Liver (tissue), 9 donors: ENCODE results near the gene IRF2BP2. TPM values are rescaled to one million over a fixed set of nuclear protein-coding genes. Genes with fewer than 3 reads are reported as not detected.

Experiments
- DNase-seq: peaks from one replicate; pipeline ENCODE4 v3.0.0-alpha.2; 2017; ENCODE audit warnings: low spot score
- H3K27ac ChIP-seq, 2 donors: one replicate each; pipeline ENCODE4 v1.7.0; 2013; ENCODE audit warnings: inconsistent platforms in 2 of 2, low read length in 2 of 2, control low read depth in 1 of 2, low read depth in 1 of 2, mild to moderate bottlenecking in 1 of 2
- H3K27me3 ChIP-seq, 4 donors: one replicate each; pipeline versions ENCODE4 v1.6.1 to v1.7.0; 2013; ENCODE audit warnings: low read length in 3 of 4, inconsistent platforms in 1 of 4, mild to moderate bottlenecking in 1 of 4, moderate library complexity in 1 of 4; ENCODE audit not compliant: control insufficient read depth in 4 of 4, insufficient read depth in 4 of 4
- H3K36me3 ChIP-seq, 4 donors: one replicate each; pipeline versions ENCODE4 v1.6.1 to v1.7.0; 2013; ENCODE audit warnings: low read length in 3 of 4, mild to moderate bottlenecking in 3 of 4, low read depth in 1 of 4, moderate library complexity in 1 of 4; ENCODE audit not compliant: control insufficient read depth in 4 of 4, insufficient read depth in 3 of 4
- H3K4me1 ChIP-seq, 4 donors: one replicate each; pipeline versions ENCODE4 v1.6.1 to v1.7.0; 2013; ENCODE audit warnings: low read length in 3 of 4, mild to moderate bottlenecking in 3 of 4, moderate library complexity in 1 of 4; ENCODE audit not compliant: control insufficient read depth in 4 of 4, insufficient read depth in 4 of 4
- H3K4me3 ChIP-seq, 3 donors: one replicate each; pipeline versions ENCODE4 v1.6.1 to v1.7.0; 2013; ENCODE audit warnings: low read length in 3 of 3, control low read depth in 1 of 3, low read depth in 1 of 3, mild to moderate bottlenecking in 1 of 3
- H3K9ac ChIP-seq, 2 donors: one replicate each; pipeline ENCODE4 v1.7.0; 2013; ENCODE audit warnings: low read length in 2 of 2, mild to moderate bottlenecking in 2 of 2, moderate library complexity in 2 of 2, control low read depth in 1 of 2, low read depth in 1 of 2
- H3K9me3 ChIP-seq, 4 donors: one replicate each; pipeline versions ENCODE4 v1.6.1 to v1.7.0; 2013; ENCODE audit warnings: low read length in 3 of 4; ENCODE audit not compliant: control insufficient read depth in 4 of 4
- EGR1 ChIP-seq, 2 donors: IDR thresholded peaks; 2 replicates each; pipeline ENCODE4 v1.6.1; 2016 to 2018; ENCODE audit warnings: antibody characterized with exemption in 2 of 2, low read depth in 2 of 2
- FOXA1 ChIP-seq: IDR thresholded peaks from 2 replicates; pipeline ENCODE4 v1.6.1; 2016; ENCODE audit warnings: antibody characterized with exemption
- FOXA2 ChIP-seq: IDR thresholded peaks from 2 replicates; pipeline ENCODE4 v1.6.1; 2016; ENCODE audit warnings: antibody characterized with exemption
- HNF4A ChIP-seq, 2 donors: conservative IDR thresholded peaks; 2 replicates each; pipeline ENCODE4 v1.6.1; 2016; ENCODE audit warnings: antibody characterized with exemption in 2 of 2, mild to moderate bottlenecking in 2 of 2
- HNF4G ChIP-seq: IDR thresholded peaks from 2 replicates; pipeline ENCODE4 v1.6.1; 2016; ENCODE audit warnings: antibody characterized with exemption
- NR2F2 ChIP-seq: IDR thresholded peaks from 2 replicates; pipeline ENCODE4 v1.6.1; 2016; ENCODE audit warnings: antibody characterized with exemption
- RXRA ChIP-seq, 2 donors: IDR thresholded peaks; 2 replicates each; pipeline ENCODE4 v1.6.1; 2017 to 2018; ENCODE audit warnings: antibody characterized with exemption in 2 of 2, mild to moderate bottlenecking in 1 of 2
- SP1 ChIP-seq: IDR thresholded peaks from 2 replicates; pipeline ENCODE4 v1.6.1; 2018; ENCODE audit warnings: antibody characterized with exemption, mild to moderate bottlenecking
- WGBS: extraction: QIAGEN DNeasy Blood & Tissue Kit; methylation state at CpG from one replicate; pipeline ENCODE4 v1.1.7; 2013; 5-methylcytosine and 5-hydroxymethylcytosine counted together
- polyA plus RNA-seq, 2 donors: library from polyadenylated mRNA; stranded (reverse) in 1 of 2; unstranded in 1 of 2; fragments of 200-250 nt in 1 of 2; fragments of >200 nt in 1 of 2; fragmentation: Nextera tagmentation in 1 of 2; extraction: Ambion mirVana in 1 of 2; gene quantifications; one replicate each; pipeline versions ENCODE4 v1.2.1 to v1.2.3, GENCODE V29; 2013 to 2015
- total RNA-seq, 2 donors: library from RNA; depleted of rRNA; stranded (reverse); fragments of >200 nt; gene quantifications; one replicate each; pipeline ENCODE4 v1.2.3, GENCODE V29; 2014
- TF ChIP-seq, protein P1 (sequence below): fragments of 150-350 bp; IDR thresholded peaks from 2 replicates; pipeline ENCODE4 v1.5.1; 2017; ENCODE audit warnings: improper control_type of control experiment, low read depth, low read length; ENCODE audit not compliant: missing input control
- TF ChIP-seq, protein P2 (sequence below): IDR thresholded peaks from 2 replicates; pipeline ENCODE4 v1.6.1; 2016; ENCODE audit warnings: antibody characterized with exemption, mild to moderate bottlenecking
- TF ChIP-seq, protein P3 (sequence below): IDR thresholded peaks from 2 replicates; pipeline ENCODE4 v1.6.1; 2016; ENCODE audit warnings: antibody characterized with exemption
- donor health status: healthy.
- donor health status: healthy.
- donor health status: healthy.
- donor health status: healthy.
- donor health status: healthy.

The IRF2BP2 gene
- total and polyA plus RNA-seq, 4 donors: 22.2 to 48.2 (median 35.4) TPM

DNA sequence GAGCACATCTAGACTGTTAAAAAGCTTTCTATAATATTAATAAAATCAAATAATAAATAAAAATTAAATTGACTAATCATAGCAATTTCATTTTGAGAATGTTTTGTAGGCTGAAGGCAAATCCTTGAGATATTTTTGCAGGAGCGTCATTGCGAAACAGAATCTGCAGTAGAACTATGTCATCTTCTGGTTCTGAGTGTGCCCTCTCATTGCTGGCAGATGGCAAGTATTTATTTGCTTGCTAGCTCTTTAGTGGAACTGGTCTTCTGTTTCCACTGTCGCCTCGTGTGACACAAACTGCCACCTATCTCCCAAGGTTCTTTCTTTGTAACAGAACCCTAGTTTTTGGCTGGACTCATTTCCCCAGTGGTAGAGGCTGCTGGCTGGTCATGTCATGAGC, 19.0 kb upstream of the IRF2BP2 start (continued):
- TF ChIP-seq, protein P1, sequence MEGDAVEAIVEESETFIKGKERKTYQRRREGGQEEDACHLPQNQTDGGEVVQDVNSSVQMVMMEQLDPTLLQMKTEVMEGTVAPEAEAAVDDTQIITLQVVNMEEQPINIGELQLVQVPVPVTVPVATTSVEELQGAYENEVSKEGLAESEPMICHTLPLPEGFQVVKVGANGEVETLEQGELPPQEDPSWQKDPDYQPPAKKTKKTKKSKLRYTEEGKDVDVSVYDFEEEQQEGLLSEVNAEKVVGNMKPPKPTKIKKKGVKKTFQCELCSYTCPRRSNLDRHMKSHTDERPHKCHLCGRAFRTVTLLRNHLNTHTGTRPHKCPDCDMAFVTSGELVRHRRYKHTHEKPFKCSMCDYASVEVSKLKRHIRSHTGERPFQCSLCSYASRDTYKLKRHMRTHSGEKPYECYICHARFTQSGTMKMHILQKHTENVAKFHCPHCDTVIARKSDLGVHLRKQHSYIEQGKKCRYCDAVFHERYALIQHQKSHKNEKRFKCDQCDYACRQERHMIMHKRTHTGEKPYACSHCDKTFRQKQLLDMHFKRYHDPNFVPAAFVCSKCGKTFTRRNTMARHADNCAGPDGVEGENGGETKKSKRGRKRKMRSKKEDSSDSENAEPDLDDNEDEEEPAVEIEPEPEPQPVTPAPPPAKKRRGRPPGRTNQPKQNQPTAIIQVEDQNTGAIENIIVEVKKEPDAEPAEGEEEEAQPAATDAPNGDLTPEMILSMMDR: no peak
- no peak for TF ChIP-seq SP1

DNA sequence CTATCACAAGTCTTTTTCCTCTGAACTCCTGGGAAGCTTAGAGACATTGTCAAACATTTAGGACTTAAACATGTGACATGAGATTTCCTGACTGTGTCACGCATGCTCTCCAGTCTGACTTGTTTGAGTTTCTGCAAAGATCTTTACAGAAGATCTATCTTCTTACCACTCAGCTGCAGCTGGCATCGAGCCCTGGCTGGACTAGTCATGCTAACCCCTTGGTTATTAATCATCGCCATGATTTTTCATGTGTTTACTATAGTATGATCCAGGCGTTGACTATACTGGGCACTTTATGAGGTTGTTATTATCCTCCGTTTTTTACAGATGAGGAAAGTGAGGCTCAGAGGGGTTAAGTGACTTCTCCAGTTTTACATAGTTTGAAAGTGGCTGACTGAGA, 18.1 kb upstream of the IRF2BP2 start:
- no peak for TF ChIP-seq FOXA1
- TF ChIP-seq, protein P1: no peak
- no peak for TF ChIP-seq RXRA (IDR thresholded peaks at IDR 0.05)
- TF ChIP-seq HNF4G: no peak
- TF ChIP-seq EGR1 (IDR thresholded peaks at IDR 0.05; ENCODE audit: low read depth in 2 of 2): no peak
- TF ChIP-seq HNF4A (conservative IDR thresholded peaks at IDR 0.05): no peak
- TF ChIP-seq, protein P2, sequence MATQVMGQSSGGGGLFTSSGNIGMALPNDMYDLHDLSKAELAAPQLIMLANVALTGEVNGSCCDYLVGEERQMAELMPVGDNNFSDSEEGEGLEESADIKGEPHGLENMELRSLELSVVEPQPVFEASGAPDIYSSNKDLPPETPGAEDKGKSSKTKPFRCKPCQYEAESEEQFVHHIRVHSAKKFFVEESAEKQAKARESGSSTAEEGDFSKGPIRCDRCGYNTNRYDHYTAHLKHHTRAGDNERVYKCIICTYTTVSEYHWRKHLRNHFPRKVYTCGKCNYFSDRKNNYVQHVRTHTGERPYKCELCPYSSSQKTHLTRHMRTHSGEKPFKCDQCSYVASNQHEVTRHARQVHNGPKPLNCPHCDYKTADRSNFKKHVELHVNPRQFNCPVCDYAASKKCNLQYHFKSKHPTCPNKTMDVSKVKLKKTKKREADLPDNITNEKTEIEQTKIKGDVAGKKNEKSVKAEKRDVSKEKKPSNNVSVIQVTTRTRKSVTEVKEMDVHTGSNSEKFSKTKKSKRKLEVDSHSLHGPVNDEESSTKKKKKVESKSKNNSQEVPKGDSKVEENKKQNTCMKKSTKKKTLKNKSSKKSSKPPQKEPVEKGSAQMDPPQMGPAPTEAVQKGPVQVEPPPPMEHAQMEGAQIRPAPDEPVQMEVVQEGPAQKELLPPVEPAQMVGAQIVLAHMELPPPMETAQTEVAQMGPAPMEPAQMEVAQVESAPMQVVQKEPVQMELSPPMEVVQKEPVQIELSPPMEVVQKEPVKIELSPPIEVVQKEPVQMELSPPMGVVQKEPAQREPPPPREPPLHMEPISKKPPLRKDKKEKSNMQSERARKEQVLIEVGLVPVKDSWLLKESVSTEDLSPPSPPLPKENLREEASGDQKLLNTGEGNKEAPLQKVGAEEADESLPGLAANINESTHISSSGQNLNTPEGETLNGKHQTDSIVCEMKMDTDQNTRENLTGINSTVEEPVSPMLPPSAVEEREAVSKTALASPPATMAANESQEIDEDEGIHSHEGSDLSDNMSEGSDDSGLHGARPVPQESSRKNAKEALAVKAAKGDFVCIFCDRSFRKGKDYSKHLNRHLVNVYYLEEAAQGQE: no peak
- no peak for TF ChIP-seq NR2F2
- no peak for TF ChIP-seq FOXA2
- TF ChIP-seq, protein P3, sequence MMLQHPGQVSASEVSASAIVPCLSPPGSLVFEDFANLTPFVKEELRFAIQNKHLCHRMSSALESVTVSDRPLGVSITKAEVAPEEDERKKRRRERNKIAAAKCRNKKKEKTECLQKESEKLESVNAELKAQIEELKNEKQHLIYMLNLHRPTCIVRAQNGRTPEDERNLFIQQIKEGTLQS: no peak
- no peak for DNase-seq
- Histone ChIP-seq H3K27me3 (no peaks in the 10 kb centered on the region), H3K36me3 (no peaks in the 10 kb centered on the region), H3K27ac (no peak overlapping the region), H3K9me3 (no peaks in the 10 kb centered on the region), H3K4me3 (no peak overlapping the region), H3K9ac (no peak overlapping the region), H3K4me1 (peaks cover 3 to 9% (median 5%) of the 10 kb centered on the region in 4 donors)
- 88% methylated on average over 5 of the region's 5 CpGs for WGBS
